ENCODE data around the gene SMAD3.

Gene SMAD3

DNA sequence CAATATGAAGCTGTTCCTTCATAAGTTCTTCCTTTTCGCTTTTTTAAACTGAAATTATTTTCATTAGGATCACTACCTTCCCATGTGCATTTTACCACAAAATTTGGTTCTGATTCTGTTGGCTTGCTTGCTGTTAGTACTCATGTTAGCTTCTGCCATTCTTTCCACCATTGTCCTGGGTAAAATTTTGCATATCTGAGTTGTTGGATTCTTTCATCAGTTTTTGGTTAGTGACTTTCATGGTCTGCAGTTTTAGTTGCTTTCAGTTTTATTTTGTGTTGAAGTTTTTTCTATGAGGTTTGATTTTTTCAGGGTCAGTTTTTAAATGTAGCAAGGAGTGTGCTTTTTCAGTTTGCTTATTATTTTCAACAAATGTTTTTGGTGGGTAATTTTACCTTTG, 71.9 kb downstream of the SMAD3 start:
- H3K27ac ChIP-seq (replicated peaks), result no peak overlapping the region
- TF ChIP-seq, protein P1, sequence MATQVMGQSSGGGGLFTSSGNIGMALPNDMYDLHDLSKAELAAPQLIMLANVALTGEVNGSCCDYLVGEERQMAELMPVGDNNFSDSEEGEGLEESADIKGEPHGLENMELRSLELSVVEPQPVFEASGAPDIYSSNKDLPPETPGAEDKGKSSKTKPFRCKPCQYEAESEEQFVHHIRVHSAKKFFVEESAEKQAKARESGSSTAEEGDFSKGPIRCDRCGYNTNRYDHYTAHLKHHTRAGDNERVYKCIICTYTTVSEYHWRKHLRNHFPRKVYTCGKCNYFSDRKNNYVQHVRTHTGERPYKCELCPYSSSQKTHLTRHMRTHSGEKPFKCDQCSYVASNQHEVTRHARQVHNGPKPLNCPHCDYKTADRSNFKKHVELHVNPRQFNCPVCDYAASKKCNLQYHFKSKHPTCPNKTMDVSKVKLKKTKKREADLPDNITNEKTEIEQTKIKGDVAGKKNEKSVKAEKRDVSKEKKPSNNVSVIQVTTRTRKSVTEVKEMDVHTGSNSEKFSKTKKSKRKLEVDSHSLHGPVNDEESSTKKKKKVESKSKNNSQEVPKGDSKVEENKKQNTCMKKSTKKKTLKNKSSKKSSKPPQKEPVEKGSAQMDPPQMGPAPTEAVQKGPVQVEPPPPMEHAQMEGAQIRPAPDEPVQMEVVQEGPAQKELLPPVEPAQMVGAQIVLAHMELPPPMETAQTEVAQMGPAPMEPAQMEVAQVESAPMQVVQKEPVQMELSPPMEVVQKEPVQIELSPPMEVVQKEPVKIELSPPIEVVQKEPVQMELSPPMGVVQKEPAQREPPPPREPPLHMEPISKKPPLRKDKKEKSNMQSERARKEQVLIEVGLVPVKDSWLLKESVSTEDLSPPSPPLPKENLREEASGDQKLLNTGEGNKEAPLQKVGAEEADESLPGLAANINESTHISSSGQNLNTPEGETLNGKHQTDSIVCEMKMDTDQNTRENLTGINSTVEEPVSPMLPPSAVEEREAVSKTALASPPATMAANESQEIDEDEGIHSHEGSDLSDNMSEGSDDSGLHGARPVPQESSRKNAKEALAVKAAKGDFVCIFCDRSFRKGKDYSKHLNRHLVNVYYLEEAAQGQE (IDR thresholded peaks at IDR 0.05; ENCODE audit: insufficient replicate concordance, low read depth), result no peak
- TF ChIP-seq POLR2AphosphoS5 (IDR thresholded peaks at IDR 0.05; ENCODE audit: low read depth), result no peak
- TF ChIP-seq, protein P2, sequence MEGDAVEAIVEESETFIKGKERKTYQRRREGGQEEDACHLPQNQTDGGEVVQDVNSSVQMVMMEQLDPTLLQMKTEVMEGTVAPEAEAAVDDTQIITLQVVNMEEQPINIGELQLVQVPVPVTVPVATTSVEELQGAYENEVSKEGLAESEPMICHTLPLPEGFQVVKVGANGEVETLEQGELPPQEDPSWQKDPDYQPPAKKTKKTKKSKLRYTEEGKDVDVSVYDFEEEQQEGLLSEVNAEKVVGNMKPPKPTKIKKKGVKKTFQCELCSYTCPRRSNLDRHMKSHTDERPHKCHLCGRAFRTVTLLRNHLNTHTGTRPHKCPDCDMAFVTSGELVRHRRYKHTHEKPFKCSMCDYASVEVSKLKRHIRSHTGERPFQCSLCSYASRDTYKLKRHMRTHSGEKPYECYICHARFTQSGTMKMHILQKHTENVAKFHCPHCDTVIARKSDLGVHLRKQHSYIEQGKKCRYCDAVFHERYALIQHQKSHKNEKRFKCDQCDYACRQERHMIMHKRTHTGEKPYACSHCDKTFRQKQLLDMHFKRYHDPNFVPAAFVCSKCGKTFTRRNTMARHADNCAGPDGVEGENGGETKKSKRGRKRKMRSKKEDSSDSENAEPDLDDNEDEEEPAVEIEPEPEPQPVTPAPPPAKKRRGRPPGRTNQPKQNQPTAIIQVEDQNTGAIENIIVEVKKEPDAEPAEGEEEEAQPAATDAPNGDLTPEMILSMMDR (IDR thresholded peaks at IDR 0.05; ENCODE audit: insufficient read depth, low read length), result no peak
- TF ChIP-seq SPI1 (IDR thresholded peaks at IDR 0.05; ENCODE audit: borderline replicate concordance, low read depth), result no peak
- TF ChIP-seq GABPA (IDR thresholded peaks at IDR 0.05; ENCODE audit: low read depth), result no peak
- DNase-seq (ENCODE audit: low read depth in 1 of 2, low spot score in 1 of 2), result no peak
- H3K27me3 ChIP-seq (ENCODE audit: insufficient read depth, poor library complexity, severe bottlenecking), result no peaks in the 10 kb centered on the region
- no peak overlapping the region for H3K4me3 ChIP-seq (replicated peaks; ENCODE audit: insufficient read depth, low read length)

DNA sequence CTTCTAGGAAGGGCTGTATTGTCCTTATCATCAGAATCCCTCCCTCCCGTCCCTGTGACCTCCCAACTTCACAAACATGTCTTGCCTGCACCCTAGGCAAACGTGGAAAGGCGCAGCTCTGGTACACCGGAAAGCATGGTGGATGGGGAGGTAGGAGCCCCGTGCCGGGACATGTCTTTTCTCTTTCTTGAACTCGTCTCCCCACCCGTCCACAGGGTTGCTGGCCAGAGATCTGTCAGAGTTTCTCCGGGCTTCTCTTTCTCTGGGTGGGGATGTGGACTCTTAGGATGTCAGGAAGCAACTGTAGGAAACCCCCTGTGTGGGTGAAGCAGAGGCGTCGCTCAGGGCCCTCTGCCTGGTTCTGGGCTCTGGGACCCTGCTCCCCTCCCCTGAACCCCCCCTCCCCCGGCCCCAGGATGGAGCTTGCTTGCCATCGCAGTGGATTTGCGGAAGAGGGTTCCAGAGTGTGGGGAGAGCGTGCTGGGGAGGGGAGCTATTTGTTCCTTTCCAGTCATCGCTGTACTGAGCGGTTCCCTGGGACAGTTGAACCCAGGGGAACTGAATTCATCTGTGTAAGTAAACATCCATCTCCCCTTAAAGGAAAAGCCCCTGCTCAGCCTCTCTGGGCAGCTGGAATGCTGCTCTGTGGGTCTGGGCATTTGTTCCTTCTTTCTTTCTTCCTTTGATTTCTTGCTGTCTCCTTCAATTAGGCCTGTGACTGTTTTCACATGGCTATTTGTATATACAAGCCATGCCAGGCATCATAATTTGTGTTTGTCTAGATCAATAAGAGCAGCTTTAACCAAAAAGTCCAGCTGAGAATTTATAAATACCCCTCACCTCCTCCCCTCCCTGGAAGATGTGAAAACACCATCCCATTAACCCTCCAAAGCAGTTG, 72.8 kb downstream of the SMAD3 start:
- no peak for TF ChIP-seq GABPA (IDR thresholded peaks at IDR 0.05; ENCODE audit: low read depth)
- TF ChIP-seq, protein P2 (IDR thresholded peaks at IDR 0.05; ENCODE audit: insufficient read depth, low read length), result no peak
- TF ChIP-seq POLR2AphosphoS5 (IDR thresholded peaks at IDR 0.05; ENCODE audit: low read depth), result no peak
- TF ChIP-seq SPI1 (IDR thresholded peaks at IDR 0.05; ENCODE audit: borderline replicate concordance, low read depth), result no peak
- TF ChIP-seq, protein P1 (IDR thresholded peaks at IDR 0.05; ENCODE audit: insufficient replicate concordance, low read depth), result no peak
- no peak overlapping the region for H3K4me3 ChIP-seq (replicated peaks; ENCODE audit: insufficient read depth, low read length)
- no peak for DNase-seq (ENCODE audit: low read depth in 1 of 2, low spot score in 1 of 2)
- H3K27ac ChIP-seq (replicated peaks), result no peak overlapping the region
- no peaks in the 10 kb centered on the region for H3K27me3 ChIP-seq (ENCODE audit: insufficient read depth, poor library complexity, severe bottlenecking)

DNA sequence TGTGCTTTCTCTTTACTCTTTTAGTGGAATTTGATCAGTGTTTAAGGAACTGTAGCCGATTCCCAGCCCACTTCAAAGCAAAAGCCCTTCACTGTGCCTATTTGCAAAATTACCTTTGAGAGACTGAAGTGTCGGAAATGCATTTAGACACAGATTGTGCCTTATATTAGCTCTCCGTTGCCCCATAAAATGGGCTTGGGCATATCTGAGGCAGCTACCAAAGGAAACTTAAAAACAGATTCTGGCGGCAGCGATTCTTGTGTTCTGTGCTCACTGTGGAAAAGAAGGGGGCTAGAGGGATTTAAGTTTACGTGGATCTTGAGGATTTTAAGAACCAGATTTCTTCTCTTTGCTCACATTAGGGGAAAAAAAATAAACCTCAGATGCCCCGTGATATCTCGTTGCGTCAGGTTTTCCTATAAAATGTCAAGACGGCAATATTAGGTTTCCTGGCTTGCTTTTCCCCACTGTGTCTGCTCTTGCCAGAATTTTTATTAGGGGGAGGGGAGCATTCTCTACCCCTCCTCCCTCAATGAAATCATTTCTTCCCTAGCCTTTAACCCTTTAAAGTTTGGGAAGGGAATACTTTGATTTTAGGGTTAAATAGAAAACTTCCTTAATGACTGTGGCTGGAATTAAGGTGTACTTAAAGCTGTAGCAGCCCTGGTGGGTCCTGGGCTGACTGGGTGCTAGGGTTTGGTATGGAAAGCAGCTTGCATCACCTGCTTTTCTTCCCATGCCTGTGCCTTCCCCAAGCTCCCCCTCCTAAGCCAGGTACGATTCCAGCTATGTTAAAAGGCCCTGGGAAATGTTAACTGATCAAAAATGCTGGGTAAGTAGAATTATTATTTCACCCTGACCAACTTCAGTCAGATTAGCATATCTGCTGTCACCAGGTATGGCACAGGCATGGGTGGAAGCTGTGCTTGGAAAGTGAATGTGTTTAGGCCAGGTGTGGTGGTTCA, 73.8 kb downstream of the SMAD3 start:
- Histone ChIP-seq H3K27me3 (ENCODE audit: insufficient read depth, poor library complexity, severe bottlenecking) (no peaks in the 10 kb centered on the region), H3K27ac (replicated peaks) (no peak overlapping the region), H3K4me3 (replicated peaks; ENCODE audit: insufficient read depth, low read length) (no peak overlapping the region)
- DNase-seq (ENCODE audit: low read depth in 1 of 2, low spot score in 1 of 2), result no peak
- TF ChIP-seq, protein P2 (IDR thresholded peaks at IDR 0.05; ENCODE audit: insufficient read depth, low read length), result no peak
- TF ChIP-seq, protein P1 (IDR thresholded peaks at IDR 0.05; ENCODE audit: insufficient replicate concordance, low read depth), result no peak
- TF ChIP-seq POLR2AphosphoS5 (IDR thresholded peaks at IDR 0.05; ENCODE audit: low read depth), result no peak
- TF ChIP-seq GABPA (IDR thresholded peaks at IDR 0.05; ENCODE audit: low read depth), result no peak
- TF ChIP-seq SPI1 (IDR thresholded peaks at IDR 0.05; ENCODE audit: borderline replicate concordance, low read depth), result no peak
